HG03280 (cell line): ENCODE results near the gene MTERF2.
"Not testable (repeated sequence)": the region's sequence is repeated elsewhere in the genome, so short reads cannot be mapped to it uniquely, and the experiment has no call there.

Source experiments
- ATAC-seq: cut with Tn5 transposase; IDR thresholded peaks from one replicate; pipeline ENCODE4 v1.9.1; 2021; ENCODE audit warnings: mild to moderate bottlenecking, moderate library complexity; ENCODE audit not compliant: unreplicated experiment

The MTERF2 gene, protein sequence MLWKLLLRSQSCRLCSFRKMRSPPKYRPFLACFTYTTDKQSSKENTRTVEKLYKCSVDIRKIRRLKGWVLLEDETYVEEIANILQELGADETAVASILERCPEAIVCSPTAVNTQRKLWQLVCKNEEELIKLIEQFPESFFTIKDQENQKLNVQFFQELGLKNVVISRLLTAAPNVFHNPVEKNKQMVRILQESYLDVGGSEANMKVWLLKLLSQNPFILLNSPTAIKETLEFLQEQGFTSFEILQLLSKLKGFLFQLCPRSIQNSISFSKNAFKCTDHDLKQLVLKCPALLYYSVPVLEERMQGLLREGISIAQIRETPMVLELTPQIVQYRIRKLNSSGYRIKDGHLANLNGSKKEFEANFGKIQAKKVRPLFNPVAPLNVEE

DNA sequence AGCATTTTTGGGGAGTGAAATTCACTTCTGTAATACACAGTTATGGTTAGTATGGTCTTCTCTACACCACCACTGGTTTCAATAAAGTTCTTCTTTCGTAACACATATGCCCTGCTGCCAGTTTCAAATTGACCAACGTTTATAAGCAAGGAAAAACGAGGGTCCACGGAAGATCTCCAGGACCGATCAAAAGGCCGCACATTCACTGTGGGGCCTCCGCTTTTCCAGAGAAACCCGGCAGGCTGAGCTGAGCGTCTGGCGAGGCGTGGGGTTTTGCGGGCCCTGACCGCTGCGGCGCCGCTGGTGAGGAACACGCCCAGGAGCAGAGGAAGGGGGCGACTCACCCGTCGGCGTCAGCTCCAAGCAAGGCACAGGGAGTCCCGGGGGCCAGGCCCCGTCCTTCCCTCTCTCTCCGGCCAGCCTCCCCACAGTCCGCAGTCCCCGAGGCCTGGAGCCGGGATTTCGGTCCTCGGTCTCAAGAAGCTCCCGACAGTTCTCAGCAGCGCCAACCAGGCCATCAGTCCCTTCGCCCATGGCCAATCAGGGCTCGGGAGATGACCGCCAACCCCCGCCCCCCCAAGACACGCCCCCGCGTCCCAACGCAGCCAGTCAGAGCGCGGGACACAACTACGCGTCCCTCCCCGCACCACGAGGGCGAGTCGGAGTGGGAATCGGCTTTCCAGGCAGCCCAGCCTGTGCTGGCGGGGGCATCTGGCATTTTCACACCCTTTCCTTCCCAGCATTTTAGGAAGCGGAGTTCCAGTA lies at the start of gene MTERF2:
TSS of gene MTERF2 (minus strand) at position 522 of the 765 bp plus-strand sequence. CDS start 8,432 bp downstream, outside the sequence.
- ATAC-seq = peak; percentile 91

DNA sequence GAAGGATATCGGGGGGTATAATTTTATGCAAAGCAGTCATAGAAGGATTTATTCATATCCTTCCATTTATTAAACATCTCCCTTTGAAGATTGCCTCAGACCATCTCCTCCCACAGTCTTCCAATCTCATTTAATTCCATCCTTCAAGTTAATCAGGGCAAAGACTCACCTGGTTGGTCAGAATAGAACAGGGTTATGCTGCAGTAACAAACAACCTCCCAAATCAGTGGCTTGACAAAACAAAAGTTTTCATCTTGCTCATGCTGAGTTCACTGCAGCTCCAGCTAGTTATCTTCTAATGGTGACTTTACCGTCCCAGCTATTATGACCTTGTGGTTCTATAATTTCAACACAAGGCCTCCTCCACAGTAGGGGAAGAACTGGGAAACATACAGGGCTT lies 48.8 kb upstream of the MTERF2 start:
- ATAC-seq = no peak

DNA sequence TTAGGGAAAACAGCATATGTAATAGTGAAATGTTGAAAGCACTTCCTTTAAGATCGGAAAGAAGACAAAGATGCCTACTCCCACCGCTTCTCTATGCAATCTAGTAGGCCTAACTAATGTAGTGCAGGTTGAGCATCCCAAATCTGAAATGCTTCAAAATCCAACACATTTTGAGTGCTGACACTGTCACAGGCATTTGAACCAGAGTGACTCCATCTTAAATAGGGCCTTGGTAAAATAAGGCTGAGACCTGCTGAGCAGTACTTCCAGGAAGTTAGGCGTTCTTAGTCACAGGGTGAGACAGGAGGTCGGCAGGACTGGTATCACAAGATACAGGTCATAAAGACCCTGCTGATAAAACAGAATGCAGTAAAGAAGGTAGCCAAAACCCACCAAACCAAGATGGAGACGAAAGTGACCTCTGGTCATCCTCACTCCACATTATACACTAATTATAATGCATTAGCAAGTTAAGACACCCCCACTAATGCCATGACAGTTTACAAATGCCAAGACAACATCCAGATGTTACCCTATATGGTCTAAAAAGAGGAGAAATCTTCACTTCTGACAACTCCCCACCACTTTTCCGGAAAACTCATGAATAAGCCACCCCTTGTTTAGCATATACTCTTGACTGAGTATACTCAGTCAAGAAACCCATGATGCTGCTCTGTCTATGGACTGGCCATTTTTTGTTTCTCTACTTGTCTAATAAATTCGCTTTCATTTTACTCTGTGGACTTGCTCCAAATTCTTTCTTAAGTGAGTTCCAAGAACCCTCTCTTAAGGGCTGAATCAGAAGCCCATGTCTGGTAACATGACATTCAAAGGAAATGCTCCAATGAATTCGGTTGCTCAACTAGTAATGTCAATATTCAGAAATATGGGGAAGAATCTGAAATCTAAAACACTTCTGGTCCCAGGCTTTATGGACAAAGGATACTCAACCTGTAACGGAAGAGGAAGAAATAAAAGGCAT lies 47.1 kb upstream of the MTERF2 start:
- ATAC-seq = no peak

DNA sequence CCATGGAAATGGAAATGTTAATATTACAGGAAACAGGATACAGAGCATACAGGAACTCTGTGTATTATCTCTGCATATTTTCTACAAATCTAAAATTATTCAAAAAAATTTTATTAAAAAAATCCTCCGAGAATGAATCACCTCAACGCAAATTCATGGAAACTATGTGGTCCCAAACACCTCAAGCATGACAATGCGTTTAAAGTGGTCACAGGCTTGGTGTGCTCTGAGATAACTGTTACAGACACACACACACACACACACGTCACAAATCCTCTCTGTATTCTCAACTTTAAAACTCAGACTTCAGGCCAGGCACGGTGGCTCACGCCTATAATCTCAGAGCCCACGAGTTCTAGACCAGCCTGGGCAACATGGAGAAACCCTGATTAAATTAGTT lies 45.3 kb upstream of the MTERF2 start:
- no peak for ATAC-seq

DNA sequence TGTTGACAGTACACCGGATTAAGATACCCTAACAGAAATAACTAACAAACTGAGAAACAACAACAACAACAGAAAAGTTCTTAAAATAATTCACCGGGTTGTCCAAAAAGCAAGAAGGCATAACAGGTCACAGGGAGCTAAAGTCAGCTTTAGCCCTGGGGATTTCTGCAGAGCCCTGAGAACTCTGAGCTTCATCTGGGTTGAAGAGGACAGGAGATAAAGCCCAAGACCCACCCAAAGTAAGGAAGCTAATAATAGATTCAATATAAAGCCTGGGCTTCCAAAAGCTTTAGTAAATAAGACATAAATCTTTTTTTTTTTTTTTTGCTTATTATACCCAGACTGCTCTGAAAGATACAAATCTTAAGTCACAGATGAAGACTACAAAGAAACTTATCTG lies 44.1 kb upstream of the MTERF2 start:
- no peak for ATAC-seq

DNA sequence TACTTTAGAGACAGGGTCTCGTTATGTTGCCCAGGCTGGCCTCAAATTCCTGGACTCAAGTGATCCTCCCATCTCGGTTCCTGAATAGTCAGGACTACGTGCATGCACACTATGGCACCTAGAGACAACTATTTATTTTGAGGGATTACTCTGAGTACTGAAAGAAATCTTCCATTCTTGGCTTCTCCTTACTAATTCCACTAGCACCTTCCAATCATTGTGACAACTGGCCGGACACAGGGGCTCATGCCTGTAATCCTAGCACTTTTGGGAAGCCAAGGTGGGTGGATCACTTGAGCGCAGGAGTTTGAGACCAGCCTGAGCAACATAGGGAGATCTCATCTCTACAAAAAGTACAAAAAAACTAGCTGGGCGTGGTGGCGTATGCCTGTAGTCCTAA lies 42.1 kb upstream of the MTERF2 start:
- no peak for ATAC-seq

DNA sequence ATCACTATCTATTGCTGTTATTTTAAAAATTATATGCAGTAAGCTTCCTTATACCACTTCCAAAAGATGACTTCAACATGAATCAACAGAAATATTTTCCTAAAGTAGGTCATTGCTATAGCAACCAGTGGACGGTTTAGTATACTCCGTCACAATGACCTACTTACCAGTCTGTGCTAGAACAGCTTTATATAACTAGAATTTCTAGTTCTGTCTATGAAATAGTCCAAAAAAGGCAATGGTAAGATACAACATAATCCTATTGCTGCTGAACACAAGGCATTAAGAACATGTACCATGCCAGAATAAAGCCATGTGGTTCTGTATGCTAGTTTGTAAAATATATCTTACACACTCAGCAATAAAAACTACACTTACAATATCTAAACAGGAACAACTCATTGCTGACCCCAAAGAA lies 40.7 kb upstream of the MTERF2 start:
- ATAC-seq = peak; percentile 90

DNA sequence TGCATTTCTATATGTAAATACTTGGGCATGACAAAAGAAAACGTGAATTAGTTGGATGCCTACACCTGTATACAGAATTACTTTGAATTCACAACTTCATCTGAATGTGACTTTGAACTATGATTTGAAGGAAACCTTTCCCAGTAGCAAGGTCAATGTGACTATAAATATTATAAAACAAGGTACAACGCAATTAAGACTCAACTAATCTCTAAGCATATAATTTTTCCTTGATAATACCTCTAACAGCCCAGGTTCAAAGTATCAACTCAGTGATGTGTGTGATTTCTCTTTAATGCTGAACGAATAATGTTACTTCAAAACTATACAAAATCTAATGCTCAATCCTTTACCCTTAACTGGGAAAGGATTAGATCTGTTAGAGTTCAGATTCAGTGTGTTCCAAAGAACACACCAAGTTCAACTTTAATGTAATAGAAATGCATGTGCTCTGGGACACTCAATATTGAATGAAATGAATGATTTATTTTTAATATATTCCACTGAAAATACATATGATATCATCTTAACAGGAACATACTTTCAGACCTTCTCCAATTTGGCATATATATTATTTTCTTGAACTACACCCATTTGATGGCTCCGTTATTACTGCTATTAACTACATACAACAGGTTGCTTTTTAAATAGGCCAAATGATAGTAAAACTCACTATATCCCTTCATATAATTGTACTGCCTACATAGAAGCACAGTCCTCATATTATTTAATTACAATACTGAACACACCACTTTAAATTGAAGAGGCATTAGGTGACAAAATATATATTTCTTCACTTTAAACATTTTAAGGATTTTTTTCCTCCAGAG lies 40.1 kb upstream of the MTERF2 start:
- peak; percentile 5 for ATAC-seq

DNA sequence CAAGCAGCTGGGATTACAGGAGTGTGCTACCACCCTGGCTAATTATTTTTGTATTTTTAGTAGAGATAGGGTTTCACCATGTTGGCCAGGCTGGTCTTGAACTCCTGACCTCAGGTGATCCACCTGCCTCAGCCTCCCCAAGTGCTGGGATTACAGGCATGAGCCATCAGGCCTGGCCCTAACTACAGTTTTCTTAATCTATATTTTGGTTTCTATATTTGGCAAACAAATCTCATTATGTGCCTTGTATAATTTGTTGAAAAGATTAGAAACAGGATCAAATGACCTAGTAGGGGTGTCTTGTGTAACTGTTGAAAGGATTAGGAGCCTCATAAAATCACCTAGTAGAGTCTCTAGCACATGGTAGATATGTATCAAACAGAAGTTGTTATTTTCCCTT lies 39.4 kb upstream of the MTERF2 start:
- not testable (repeated sequence) for ATAC-seq

DNA sequence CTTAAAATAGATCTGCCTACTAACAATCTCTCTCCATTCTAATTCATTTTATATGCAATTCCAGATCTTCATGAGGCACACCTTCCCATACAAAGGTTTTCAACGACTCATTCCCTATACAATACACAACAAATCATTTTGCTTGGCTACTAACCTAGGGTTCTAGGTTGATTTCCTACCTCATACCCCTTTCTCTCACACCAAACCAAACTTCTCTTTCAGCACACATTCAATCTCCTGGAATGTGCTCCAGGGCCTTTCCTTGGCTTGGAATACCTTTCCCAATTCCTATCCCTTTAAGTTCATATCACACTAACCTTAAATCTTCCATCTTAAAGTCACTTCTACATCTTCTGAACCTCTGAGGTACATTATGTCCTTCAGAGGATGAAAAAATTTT lies 38.7 kb upstream of the MTERF2 start:
- no peak for ATAC-seq

DNA sequence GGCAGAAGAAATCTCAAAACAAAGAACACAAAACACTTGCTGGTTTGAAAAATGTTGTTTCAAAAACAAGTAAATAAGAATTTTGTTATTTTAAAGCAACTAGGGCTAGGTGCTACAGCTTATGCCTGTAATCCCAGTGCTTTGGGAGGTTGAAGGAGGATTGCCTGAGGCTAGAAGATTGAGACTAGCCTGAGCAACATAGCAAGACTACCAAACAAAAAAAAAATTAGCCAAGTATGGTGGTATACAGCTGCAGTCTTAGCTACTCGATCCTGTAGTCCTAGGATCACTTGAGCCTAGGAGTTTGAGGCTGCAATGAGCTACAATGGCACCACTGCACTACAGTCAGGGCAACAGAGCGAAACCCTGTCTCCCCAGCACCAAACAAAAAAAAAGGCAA lies 32.6 kb upstream of the MTERF2 start:
- ATAC-seq = no peak

DNA sequence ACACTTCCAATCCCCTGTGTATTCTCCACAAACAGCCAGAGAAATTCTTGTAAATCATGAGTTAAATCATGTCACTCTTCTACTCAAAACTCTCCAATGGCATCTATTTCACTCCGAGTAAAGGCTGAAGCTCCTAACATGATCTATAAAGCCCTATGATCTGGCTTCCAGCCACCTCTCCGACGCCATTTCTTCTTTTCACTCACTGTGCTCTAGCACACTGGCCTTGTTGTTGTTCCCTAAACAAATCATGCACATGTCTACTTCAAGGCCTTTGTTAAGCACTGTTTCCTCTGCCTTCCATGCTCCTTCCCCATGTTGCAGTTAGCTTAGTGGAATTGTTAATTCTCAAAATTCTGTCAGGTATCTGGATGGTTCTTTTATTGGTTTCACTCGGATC lies 30.1 kb upstream of the MTERF2 start:
- no peak for ATAC-seq

DNA sequence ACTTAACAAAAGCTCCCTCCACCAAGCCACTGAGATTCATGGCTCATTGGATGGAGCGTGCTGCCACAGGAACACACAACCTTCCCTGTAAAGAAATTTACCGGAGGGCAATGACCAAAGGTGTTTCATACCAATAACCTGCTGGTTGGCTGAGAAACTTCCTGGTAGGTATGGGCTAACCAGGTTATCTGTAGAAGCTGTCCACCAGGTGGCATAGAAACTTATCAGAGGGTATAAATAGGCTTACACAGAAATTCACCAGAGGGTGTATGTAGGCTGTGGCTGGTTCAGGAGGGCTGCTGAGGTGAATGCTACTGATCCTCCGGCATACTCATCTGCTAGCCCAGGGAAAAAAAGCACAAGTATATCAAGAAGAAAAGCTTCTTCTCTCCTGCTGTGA lies 27.1 kb upstream of the MTERF2 start:
- ATAC-seq = no peak

DNA sequence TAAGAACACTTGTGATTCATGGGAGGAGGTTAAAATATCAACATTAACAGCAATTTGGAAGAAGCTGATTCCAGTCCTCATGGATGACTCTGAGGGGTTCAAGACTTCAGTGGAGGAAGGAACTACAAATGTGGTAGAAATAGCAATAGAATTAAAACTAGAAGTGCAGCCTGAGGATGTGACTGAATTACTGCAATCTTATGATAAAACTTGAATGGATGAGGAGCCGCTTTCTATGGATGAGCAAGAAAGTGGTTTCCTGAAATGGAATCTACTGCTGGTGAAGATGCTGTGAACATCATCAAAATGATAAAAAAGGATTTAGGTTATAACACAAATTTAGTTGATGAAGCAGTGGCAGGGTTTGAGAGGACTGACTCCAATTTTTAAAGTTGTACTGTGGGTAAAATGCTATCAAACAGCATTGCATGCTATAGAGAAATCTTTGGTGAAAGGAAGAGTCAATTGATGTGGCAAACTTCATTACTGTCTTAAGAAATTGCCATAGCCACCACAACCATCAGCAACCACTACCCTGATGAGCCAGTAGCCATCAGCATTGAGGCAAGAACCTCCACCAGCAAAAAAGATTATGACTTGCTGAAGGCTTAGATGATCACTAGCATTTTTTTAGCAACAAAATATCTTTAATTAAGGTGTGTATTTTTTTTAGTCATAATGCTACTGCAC lies 25.9 kb upstream of the MTERF2 start:
- ATAC-seq = no peak

DNA sequence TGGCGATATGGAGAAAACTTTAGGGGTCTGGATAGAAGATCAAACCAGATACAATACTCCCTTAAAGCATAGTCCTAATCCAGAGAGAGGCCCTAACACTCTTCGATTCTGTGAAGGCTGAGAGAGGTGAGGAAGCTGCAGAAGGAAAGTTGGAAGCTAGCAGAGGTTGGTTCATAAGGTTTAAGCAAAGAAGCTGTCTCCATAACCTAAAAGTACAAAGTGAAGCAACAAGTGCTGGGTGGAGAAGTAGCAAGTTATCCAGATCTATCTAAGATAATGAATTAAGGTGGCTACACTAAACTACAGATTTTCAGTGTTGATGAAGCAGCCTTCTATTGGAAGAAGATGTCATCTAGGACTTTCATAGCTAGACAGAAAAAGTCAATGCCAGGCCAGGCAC lies 24.6 kb upstream of the MTERF2 start:
- no peak for ATAC-seq

DNA sequence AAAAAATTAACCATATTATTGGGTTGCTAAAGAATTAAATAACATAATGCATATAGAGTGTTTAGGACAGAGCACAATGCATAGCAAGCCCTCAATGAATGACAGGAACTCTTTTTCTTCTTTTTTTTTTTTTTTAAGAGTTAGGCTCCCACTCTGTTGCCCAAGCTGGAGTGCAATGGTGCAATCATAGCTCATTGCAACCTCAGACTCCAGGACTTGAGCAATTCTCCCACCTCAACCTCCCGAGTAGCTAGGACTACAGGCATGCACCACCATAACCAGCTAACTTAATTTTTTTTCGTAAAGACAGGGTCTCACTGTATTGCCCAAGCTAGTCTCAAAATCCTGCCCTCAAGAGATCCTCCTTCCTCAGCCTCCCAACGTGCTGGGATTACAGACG lies 20.5 kb upstream of the MTERF2 start:
- ATAC-seq = no peak

DNA sequence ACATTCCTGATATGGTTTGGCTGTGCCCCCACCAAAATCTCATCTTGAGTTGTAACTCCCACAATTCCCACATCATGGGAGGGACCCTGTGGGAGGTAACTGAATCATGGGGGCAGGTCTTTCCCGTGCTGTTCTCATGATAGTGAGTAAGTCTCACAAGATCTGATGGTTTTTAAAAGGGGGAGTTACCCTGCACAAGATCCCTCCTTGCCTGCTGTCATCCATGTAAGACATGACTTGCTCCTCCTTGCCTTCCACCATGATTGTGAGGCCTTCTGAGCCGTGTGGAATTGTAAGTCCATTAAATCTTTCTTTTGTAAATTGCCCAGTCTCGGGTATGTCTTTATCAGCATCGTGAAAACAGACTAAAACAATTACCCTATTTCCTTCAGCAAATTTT lies 15.7 kb upstream of the MTERF2 start:
- ATAC-seq = not testable (repeated sequence)

DNA sequence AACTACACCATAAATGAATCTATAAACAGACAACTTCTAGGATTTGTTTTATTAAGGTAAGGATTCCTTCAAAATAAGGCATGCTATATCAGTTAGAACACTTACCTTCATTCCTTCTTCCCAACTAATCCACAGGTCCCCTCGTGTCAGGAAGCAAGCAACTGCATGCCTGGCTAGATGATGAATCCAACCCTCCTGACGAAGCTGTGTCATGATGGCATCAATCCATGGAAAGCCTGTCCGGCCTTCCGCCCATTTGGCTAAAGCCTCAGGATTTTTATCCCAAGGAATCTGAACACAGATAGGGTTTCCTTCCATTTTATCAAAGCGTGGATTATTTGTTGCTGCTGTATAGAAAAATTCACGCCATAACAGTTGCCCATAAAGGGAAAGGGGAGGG lies 12.5 kb upstream of the MTERF2 start:
- ATAC-seq = no peak

DNA sequence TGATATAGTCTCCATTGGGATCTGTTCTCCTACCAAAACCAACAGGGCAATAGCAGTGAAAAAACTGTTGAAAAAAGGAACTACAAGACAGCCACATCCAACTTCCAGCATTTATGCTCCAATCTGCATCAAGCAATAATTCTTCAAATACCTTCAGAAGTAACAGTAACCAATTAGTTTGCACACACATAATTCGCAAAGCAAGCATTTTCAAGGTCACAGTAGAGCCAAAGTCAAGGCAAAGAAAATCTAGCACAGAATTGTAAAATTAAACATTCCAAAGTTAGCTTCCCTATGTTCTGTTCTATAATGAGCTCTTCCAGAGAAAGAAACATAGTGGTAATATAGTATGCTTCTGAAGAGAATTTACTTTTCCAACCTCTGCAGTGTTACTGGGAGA lies 11.0 kb upstream of the MTERF2 start:
- ATAC-seq = no peak

DNA sequence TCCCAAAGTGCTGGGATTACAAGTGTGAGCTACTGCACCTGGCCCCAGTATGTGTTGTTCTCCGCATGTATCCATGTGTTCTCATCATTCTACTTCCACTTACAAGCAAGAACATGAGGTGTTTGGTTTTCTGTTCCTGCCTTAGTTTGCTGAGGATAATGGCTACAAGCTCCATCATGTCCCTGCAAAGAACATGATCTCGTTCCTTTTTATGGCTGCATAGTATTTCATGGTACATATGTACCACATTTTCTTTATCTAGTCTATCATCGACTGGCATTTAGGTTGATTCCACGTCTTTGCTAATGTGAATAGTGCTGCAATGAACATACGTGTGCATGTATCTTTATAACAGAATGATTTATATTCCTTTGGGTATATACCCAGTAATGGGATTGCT lies 9.2 kb upstream of the MTERF2 start:
- ATAC-seq = not testable (repeated sequence)
